Measurements from ENCODE around the gene COL4A2.
A peak's percentile ranks its signal among the peaks of the same experiment; 100 is the strongest.
"Not testable (repeated sequence)": the region's sequence is repeated elsewhere in the genome, so short reads cannot be mapped to it uniquely, and the experiment has no call there.

COL4A2 gene

DNA sequence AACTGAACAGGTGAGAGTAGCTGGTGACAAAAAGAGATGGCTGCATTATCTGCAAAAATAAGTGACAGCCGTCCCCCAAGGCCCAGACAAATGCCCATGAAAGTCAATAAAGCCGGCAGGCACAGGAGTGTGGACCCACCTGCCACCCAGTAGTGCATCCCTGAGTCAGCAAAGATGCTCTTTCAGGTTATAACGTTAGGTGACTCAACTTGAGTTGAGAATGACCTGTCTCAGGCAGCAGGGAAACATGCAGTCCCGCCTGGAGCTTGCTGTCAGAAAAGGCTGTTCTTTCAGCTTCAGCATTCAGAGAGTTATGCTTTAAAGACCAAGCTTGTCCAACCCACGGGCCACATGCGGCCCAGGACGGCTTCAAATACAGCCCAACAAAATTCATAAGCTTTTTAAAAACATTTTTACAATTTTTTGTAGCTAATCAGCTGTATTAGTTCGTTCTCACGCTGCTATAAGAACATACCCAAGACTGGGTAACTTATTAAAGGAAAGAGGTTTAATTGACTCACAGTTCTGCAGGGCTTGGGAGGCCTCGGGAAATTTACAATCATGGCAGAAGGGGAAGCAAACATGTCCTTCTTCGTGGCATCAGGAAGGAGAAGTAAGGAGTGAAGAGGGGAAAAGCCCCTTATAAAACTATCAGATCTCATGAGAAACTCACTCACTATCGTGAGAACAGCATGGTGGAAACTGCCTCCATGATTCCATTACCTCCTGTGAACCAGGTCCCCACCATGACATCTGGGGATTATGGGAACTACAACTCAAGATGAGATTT is 144.1 kb downstream of the COL4A2 start:
- H3K4me3 ChIP-seq (ENCODE audit: low read depth, low read length), result no peak overlapping the region
- TF ChIP-seq, protein P1, sequence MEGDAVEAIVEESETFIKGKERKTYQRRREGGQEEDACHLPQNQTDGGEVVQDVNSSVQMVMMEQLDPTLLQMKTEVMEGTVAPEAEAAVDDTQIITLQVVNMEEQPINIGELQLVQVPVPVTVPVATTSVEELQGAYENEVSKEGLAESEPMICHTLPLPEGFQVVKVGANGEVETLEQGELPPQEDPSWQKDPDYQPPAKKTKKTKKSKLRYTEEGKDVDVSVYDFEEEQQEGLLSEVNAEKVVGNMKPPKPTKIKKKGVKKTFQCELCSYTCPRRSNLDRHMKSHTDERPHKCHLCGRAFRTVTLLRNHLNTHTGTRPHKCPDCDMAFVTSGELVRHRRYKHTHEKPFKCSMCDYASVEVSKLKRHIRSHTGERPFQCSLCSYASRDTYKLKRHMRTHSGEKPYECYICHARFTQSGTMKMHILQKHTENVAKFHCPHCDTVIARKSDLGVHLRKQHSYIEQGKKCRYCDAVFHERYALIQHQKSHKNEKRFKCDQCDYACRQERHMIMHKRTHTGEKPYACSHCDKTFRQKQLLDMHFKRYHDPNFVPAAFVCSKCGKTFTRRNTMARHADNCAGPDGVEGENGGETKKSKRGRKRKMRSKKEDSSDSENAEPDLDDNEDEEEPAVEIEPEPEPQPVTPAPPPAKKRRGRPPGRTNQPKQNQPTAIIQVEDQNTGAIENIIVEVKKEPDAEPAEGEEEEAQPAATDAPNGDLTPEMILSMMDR (IDR thresholded peaks at IDR 0.05; ENCODE audit: borderline replicate concordance, insufficient read depth, low read depth, low read length), result no peak

DNA sequence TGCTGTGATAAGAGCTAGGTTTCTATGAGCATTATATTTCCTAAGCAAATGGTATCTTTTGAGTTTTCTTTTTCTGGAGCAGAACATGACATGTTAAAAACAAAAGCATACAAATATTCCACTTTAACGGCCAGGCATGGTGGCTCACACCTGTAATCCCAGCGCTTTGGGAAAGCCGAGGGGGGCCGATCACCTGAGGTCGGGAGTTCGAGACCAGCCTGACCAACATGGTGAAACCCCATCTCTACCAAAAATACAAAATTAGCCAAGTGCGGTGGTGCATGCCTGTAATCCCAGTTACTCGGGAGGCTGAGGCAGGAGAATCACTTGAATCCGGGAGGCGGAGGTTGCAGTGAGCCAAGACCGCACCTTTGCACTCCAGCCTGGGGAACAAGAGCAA is 146.0 kb downstream of the COL4A2 start:
- not testable (repeated sequence) for H3K4me3 ChIP-seq (ENCODE audit: low read depth, low read length)

DNA sequence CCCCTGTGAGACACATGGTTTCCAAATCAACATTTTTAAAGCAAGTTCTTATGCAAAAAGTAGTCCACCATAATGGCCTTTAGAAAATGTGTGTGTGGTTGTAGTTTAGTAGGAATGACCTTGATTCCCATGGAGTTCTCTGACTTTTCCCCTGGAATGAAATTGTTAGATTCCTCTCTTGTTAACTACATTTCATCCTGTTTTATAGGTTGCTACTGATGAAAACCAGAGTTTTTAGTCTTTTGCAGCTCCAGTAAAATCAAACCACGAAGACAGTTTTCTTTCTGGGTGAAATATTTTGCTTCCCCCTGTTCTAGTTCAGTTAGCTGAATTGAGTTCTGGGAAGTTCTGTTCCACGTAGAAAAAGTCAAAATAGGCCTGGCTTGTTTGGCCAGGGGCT is 146.7 kb downstream of the COL4A2 start:
- no peak overlapping the region for H3K4me3 ChIP-seq (ENCODE audit: low read depth, low read length)
- TF ChIP-seq, protein P1 (IDR thresholded peaks at IDR 0.05; ENCODE audit: borderline replicate concordance, insufficient read depth, low read depth, low read length), result no peak

DNA sequence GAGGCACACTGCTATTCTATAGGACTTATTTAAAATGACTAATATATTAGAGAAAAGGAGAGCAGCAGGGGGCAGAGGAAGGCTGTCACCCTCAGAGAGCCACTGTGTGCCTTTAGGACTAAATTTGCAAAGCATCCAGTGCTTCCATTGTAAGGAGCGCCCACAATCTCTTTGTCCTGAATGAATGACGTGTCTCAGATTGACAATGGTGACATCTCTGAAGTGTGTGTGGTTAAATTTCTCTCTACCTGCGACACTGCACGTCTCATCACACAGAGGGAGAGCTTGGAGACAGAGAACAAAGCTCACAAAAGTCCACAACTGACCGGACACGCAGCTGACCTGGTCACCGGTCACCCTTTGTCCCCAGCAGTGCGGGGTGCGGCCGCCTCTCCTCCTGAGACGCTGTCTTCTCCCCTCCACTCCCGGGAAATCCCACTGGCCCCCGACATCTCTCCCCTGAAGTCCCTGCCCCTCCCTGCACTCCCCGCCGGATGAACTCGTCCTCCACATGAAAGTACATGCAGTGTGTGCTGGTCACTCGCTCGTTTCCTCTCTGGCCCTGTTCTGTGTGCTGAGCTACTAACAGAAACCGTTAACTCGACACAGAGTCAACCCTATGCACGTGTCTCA is 147.3 kb downstream of the COL4A2 start:
- TF ChIP-seq, protein P1 (IDR thresholded peaks at IDR 0.05; ENCODE audit: borderline replicate concordance, insufficient read depth, low read depth, low read length), result no peak
- H3K4me3 ChIP-seq (ENCODE audit: low read depth, low read length), result no peak overlapping the region

DNA sequence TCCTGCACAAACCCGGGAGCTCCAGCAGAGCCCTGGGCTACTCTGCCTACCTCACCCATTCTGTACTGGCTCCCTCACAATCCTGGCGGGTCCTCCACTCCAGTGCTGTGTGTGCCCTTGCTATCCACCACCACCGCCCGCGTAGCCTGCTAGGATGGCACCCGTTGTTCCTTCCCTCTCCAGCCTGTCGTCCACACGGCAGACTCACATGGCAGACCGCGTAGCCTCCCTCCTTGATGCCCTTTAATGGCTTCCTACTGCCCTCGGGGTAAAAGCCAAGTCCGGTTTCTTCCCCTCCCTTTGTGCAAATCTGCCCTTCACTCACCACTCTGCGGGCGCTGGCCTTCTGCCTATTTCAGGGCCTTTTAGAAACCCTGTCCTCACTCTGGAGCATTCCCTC is 147.9 kb downstream of the COL4A2 start:
- TF ChIP-seq, protein P1 (IDR thresholded peaks at IDR 0.05; ENCODE audit: borderline replicate concordance, insufficient read depth, low read depth, low read length), result no peak

DNA sequence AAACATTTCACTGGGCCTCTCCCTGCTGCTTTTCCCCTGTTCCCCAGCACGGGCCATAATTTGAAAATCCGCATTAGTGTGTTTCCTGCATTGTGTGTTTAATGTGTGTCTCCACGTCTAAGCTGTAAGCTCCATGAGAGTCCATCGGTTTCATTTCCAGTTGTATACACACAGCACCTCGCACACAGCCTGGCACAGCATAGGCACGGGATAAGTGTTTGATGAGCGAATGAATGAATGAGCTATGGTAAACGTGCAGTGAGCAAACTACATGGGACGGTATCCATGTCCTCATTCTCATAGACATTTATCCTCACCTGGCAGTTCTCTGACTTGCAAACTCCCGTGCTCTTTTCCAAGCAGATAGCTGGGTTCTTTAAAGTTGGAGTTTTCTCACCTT is 148.4 kb downstream of the COL4A2 start:
- no peak overlapping the region for H3K4me3 ChIP-seq (ENCODE audit: low read depth, low read length)
- TF ChIP-seq, protein P1 (IDR thresholded peaks at IDR 0.05; ENCODE audit: borderline replicate concordance, insufficient read depth, low read depth, low read length), result no peak

More for the DNA sequence above, 147.9 kb downstream of the COL4A2 start:
- H3K4me3 ChIP-seq (ENCODE audit: low read depth, low read length), result no peak overlapping the region

DNA sequence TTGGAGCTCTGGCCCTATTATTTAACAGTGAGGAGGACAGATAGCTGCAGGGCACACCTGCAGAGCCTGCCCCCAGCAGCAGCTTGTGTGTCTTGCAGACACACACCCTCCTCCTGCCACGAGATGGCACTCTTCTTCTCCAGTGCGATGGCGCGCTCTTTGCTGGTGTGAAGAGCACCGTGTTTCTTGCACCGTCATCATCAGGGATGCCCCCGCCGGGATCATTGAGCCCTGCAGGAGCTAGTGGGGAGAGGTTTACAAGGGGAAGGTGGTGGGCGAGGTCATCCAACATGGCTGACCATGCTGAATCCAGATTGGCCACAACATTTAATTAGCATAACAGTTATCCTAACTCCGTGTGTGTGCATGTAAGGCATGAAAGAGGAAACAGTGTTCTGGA is 148.9 kb downstream of the COL4A2 start:
- TF ChIP-seq, protein P1 (IDR thresholded peaks at IDR 0.05; ENCODE audit: borderline replicate concordance, insufficient read depth, low read depth, low read length), result peak; percentile 92
- H3K4me3 ChIP-seq (ENCODE audit: low read depth, low read length), result no peak overlapping the region
